HFF-Myc (cell line): Measurements from ENCODE around the gene EGF.

Experiments used
- DNase-seq: peaks from one replicate; pipeline ENCODE4 v3.0.0-alpha.2; 2011; ENCODE audit warnings: low read depth; ENCODE audit errors: extremely low read depth
- H3K4me3 ChIP-seq: replicated peaks from 2 replicates; pipeline ENCODE4 v1.5.1; 2011; ENCODE audit warnings: low read depth, mild to moderate bottlenecking, control low read depth, low read length
- CTCF ChIP-seq: IDR thresholded peaks from 2 replicates; pipeline ENCODE4 v1.5.1; 2012; ENCODE audit warnings: mild to moderate bottlenecking, low read depth, low read length, control low read depth; ENCODE audit errors: missing control alignments

The EGF gene

GRCh38 chr4:109977854-109978501 lies 65.3 kb downstream of the EGF start:
- TF ChIP-seq CTCF, result peak; percentile 45
- DNase-seq, result no peak
- H3K4me3 ChIP-seq, result no peak overlapping the region

- no peak for TF ChIP-seq CTCF
- DNase-seq, result no peak
These were observed 66.2 kb downstream of the EGF start for GRCh38 chr4:109978704-109979454.

GRCh38 chr4:109979920-109980717 lies 67.4 kb downstream of the EGF start:
- DNase-seq, result no peak
- H3K4me3 ChIP-seq, result no peak overlapping the region
- TF ChIP-seq CTCF, result no peak

More at GRCh38 chr4:109978704-109979454, 66.2 kb downstream of the EGF start:
- no peak overlapping the region for H3K4me3 ChIP-seq

- no peak for DNase-seq
- no peak overlapping the region for H3K4me3 ChIP-seq
- TF ChIP-seq CTCF, result no peak
These were observed 69.3 kb downstream of the EGF start for GRCh38 chr4:109981936-109982335.

- H3K4me3 ChIP-seq, result no peak overlapping the region
- no peak for DNase-seq
- no peak for TF ChIP-seq CTCF
These were observed 69.8 kb downstream of the EGF start for GRCh38 chr4:109982521-109982920.

GRCh38 chr4:109985993-109986974 lies 73.6 kb downstream of the EGF start:
- H3K4me3 ChIP-seq, result no peak overlapping the region
- DNase-seq, result no peak

More at GRCh38 chr4:109985993-109986974, 73.6 kb downstream of the EGF start:
- no peak for TF ChIP-seq CTCF
